HG03175 (cell line): ENCODE measurements around the gene PPP1R13L.
"Not testable (repeated sequence)": the region's sequence is repeated elsewhere in the genome, so short reads cannot be mapped to it uniquely, and the experiment has no call there.

Experiments
- ATAC-seq: cut with Tn5 transposase; IDR thresholded peaks from one replicate; pipeline ENCODE4 v1.9.1; 2021; ENCODE audit warnings: mild to moderate bottlenecking, moderate library complexity; ENCODE audit not compliant: unreplicated experiment

PPP1R13L gene

GRCh38 chr19:45437328-45437727 is 32.5 kb upstream of the PPP1R13L start:
- ATAC-seq = no peak

- not testable (repeated sequence) for ATAC-seq
Measured at GRCh38 chr19:45432543-45432942, 27.7 kb upstream of the PPP1R13L start.

- ATAC-seq = not testable (repeated sequence)
Measured at GRCh38 chr19:45431008-45431407, 26.1 kb upstream of the PPP1R13L start.

- ATAC-seq = not testable (repeated sequence)
Measured at GRCh38 chr19:45429896-45430295, 25.0 kb upstream of the PPP1R13L start.

GRCh38 chr19:45428384-45429231 is 23.7 kb upstream of the PPP1R13L start:
- ATAC-seq = no peak

GRCh38 chr19:45424191-45425058 is 19.6 kb upstream of the PPP1R13L start:
- no peak for ATAC-seq

GRCh38 chr19:45423589-45424190 is 18.8 kb upstream of the PPP1R13L start, which contains the start of gene ERCC1:
ERCC1 (minus strand) TSS chr19:45423917; CDS start chr19:45423374, 543 bp downstream.
- peak; percentile 69 for ATAC-seq

GRCh38 chr19:45423033-45423588 is 18.2 kb upstream of the PPP1R13L start:
- no peak for ATAC-seq

- ATAC-seq = no peak
Measured at GRCh38 chr19:45421947-45422498, 17.2 kb upstream of the PPP1R13L start.

GRCh38 chr19:45420871-45421270 is 16.0 kb upstream of the PPP1R13L start:
- ATAC-seq = no peak

- no peak for ATAC-seq
Measured at GRCh38 chr19:45420356-45420755, 15.5 kb upstream of the PPP1R13L start.

- no peak for ATAC-seq
Measured at GRCh38 chr19:45419895-45420294, 15.0 kb upstream of the PPP1R13L start.

- ATAC-seq = peak; percentile 64
Measured at GRCh38 chr19:45419396-45419795, 14.5 kb upstream of the PPP1R13L start.

GRCh38 chr19:45418802-45419201 is 13.9 kb upstream of the PPP1R13L start:
- no peak for ATAC-seq

- no peak for ATAC-seq
Measured at GRCh38 chr19:45417151-45417550, 12.3 kb upstream of the PPP1R13L start.

GRCh38 chr19:45414468-45414867 is 9.6 kb upstream of the PPP1R13L start:
- ATAC-seq = no peak

GRCh38 chr19:45413497-45413896 is 8.6 kb upstream of the PPP1R13L start:
- no peak for ATAC-seq

GRCh38 chr19:45410330-45410729 is 5.5 kb upstream of the PPP1R13L start:
- not testable (repeated sequence) for ATAC-seq

GRCh38 chr19:45409557-45409920 is 4.7 kb upstream of the PPP1R13L start:
- ATAC-seq = no peak

- ATAC-seq = no peak
Measured at GRCh38 chr19:45408830-45409556, 4.1 kb upstream of the PPP1R13L start.
